Measurements from ENCODE around the gene FAM98B.

GRCh38 chr15:38514601-38515000 lies 60.7 kb downstream of the FAM98B start:
- no peak for TF ChIP-seq CTCF (IDR thresholded peaks at IDR 0.05 in 2 of 3, conservative IDR thresholded peaks at IDR 0.05 in 1 of 3; ENCODE audit: control insufficient read depth in 2 of 3, extremely low read depth in 1 of 3, insufficient read depth in 1 of 3, low read depth in 3 of 3, low read length in 3 of 3)
- no peak for TF ChIP-seq MYC (IDR thresholded peaks at IDR 0.05; ENCODE audit: insufficient read depth, insufficient read length, insufficient replicate concordance, low read length, severe bottlenecking)

Measured in GM12878 (cell line).